Urinary bladder (tissue), 4 donors: ENCODE results near the gene CAPN7. TPM values are rescaled to one million over a fixed set of nuclear protein-coding genes. Genes with fewer than 3 reads are reported as not detected.

Experiments used
- DNase-seq: peaks from one replicate; pipeline ENCODE4 v3.0.0-alpha.2; 2015; ENCODE audit errors: extremely low spot score
- H3K27ac ChIP-seq: one replicate; pipeline ENCODE4 v1.5.1; 2013; ENCODE audit warnings: low read depth, mild to moderate bottlenecking, moderate library complexity
- H3K36me3 ChIP-seq: one replicate; pipeline ENCODE4 v1.6.1; 2013; ENCODE audit warnings: mild to moderate bottlenecking, moderate library complexity; ENCODE audit not compliant: insufficient read depth
- H3K4me1 ChIP-seq: one replicate; pipeline ENCODE4 v1.6.1; 2013; ENCODE audit warnings: mild to moderate bottlenecking, moderate library complexity; ENCODE audit not compliant: insufficient read depth
- H3K4me3 ChIP-seq: one replicate; pipeline ENCODE4 v1.5.1; 2013; ENCODE audit warnings: low read depth, low read length
- WGBS: extraction: QIAGEN DNeasy Blood & Tissue Kit; methylation state at CpG from one replicate; pipeline ENCODE4 v1.1.7; 2013; 5-methylcytosine and 5-hydroxymethylcytosine counted together
- polyA plus RNA-seq: library from polyadenylated mRNA; stranded (reverse); fragments of 200-250 nt; gene quantifications from one replicate; pipeline ENCODE4 v1.2.3, GENCODE V29; 2013
- total RNA-seq: library from RNA; depleted of rRNA; stranded (reverse); fragments of >200 nt; gene quantifications from one replicate; pipeline ENCODE4 v1.2.3, GENCODE V29; 2014
- donor health status: healthy with polysubstance abuse.
- donor health status: healthy.

Gene CAPN7
- total and polyA plus RNA-seq, 2 donors = 25.1 to 87.7 TPM

- no peaks in the 10 kb centered on the region for H3K36me3 ChIP-seq
- H3K4me1 ChIP-seq = peaks cover 2% of the 10 kb centered on the region
- H3K4me3 ChIP-seq = no peak overlapping the region
- H3K27ac ChIP-seq = no peak overlapping the region
- DNase-seq = no peak
- WGBS = 76% methylated on average over 12 of the region's 12 CpGs
Observed at GRCh38 chr3:15279671-15280402, 73.8 kb downstream of the CAPN7 start.

GRCh38 chr3:15280853-15281532 lies 74.9 kb downstream of the CAPN7 start:
- Histone ChIP-seq H3K4me1 (peaks cover 2% of the 10 kb centered on the region), H3K27ac (no peak overlapping the region), H3K4me3 (no peak overlapping the region), H3K36me3 (no peaks in the 10 kb centered on the region)
- DNase-seq = no peak
- WGBS = 93% methylated on average over 10 of the region's 10 CpGs

GRCh38 chr3:15281817-15282216 lies 75.8 kb downstream of the CAPN7 start:
- Histone ChIP-seq H3K4me3 (no peak overlapping the region), H3K36me3 (no peaks in the 10 kb centered on the region), H3K4me1 (peaks cover 2% of the 10 kb centered on the region), H3K27ac (no peak overlapping the region)
- 95% methylated on average over 9 of the region's 9 CpGs for WGBS
- no peak for DNase-seq

- peaks cover 2% of the 10 kb centered on the region for H3K4me1 ChIP-seq
- 58% methylated on average over 1 of the region's 1 CpG for WGBS
- no peak for DNase-seq
Observed at GRCh38 chr3:15283702-15284101, 77.7 kb downstream of the CAPN7 start.

GRCh38 chr3:15284121-15284889 lies 78.3 kb downstream of the CAPN7 start:
- Histone ChIP-seq H3K36me3 (no peaks in the 10 kb centered on the region), H3K4me3 (no peak overlapping the region), H3K4me1 (peaks cover 2% of the 10 kb centered on the region), H3K27ac (no peak overlapping the region)
- DNase-seq = no peak
- WGBS = 81% methylated on average over 5 of the region's 5 CpGs

More at GRCh38 chr3:15283702-15284101, 77.7 kb downstream of the CAPN7 start:
- no peaks in the 10 kb centered on the region for H3K36me3 ChIP-seq
- H3K4me3 ChIP-seq = no peak overlapping the region
- H3K27ac ChIP-seq = no peak overlapping the region

- 88% methylated on average over 8 of the region's 8 CpGs for WGBS
- no peaks in the 10 kb centered on the region for H3K36me3 ChIP-seq
- H3K4me3 ChIP-seq = no peak overlapping the region
- H3K27ac ChIP-seq = no peak overlapping the region
- H3K4me1 ChIP-seq = peaks cover 4% of the 10 kb centered on the region
- no peak for DNase-seq
Observed at GRCh38 chr3:15286022-15286421, 80.0 kb downstream of the CAPN7 start.

- Histone ChIP-seq H3K36me3 (no peaks in the 10 kb centered on the region), H3K4me1 (peaks cover 4% of the 10 kb centered on the region), H3K27ac (no peak overlapping the region), H3K4me3 (no peak overlapping the region)
- 43% methylated on average over 13 of the region's 13 CpGs for WGBS
- DNase-seq = no peak
Observed at GRCh38 chr3:15287565-15288330, 81.7 kb downstream of the CAPN7 start.

- WGBS = 93% methylated on average over 10 of the region's 10 CpGs
- Histone ChIP-seq H3K27ac (no peak overlapping the region), H3K4me3 (no peak overlapping the region), H3K4me1 (peaks cover 4% of the 10 kb centered on the region), H3K36me3 (no peaks in the 10 kb centered on the region)
- DNase-seq = no peak
Observed at GRCh38 chr3:15288331-15289035, 82.4 kb downstream of the CAPN7 start.

DNA sequence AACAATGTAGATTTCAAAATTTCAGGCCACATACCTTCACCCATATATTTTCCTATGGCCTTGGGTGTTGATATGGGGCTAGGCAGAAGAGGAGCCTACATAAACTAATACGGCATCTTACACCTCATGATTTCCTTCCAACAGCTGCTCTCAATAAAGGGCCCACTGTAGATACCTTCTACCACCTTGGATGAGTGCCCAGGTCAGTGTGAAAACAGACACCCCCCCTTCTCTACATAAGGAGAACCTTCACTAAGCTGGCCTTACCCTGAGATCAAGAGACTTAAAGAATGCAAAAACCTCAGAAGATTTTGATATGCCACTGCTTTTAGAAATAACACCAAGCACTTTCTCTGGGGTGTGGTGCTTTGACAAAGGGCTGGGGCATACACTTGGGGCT lies 83.6 kb downstream of the CAPN7 start:
- H3K4me3 ChIP-seq = no peak overlapping the region
- peaks cover 2% of the 10 kb centered on the region for H3K4me1 ChIP-seq
- 97% methylated on average over 1 of the region's 1 CpG for WGBS
- DNase-seq = no peak
- no peak overlapping the region for H3K27ac ChIP-seq
- no peaks in the 10 kb centered on the region for H3K36me3 ChIP-seq

- WGBS = 86% methylated on average over 3 of the region's 3 CpGs
- Histone ChIP-seq H3K27ac (no peak overlapping the region), H3K4me1 (peaks cover 2% of the 10 kb centered on the region)
Observed at GRCh38 chr3:15290736-15291135, 84.7 kb downstream of the CAPN7 start.

DNA sequence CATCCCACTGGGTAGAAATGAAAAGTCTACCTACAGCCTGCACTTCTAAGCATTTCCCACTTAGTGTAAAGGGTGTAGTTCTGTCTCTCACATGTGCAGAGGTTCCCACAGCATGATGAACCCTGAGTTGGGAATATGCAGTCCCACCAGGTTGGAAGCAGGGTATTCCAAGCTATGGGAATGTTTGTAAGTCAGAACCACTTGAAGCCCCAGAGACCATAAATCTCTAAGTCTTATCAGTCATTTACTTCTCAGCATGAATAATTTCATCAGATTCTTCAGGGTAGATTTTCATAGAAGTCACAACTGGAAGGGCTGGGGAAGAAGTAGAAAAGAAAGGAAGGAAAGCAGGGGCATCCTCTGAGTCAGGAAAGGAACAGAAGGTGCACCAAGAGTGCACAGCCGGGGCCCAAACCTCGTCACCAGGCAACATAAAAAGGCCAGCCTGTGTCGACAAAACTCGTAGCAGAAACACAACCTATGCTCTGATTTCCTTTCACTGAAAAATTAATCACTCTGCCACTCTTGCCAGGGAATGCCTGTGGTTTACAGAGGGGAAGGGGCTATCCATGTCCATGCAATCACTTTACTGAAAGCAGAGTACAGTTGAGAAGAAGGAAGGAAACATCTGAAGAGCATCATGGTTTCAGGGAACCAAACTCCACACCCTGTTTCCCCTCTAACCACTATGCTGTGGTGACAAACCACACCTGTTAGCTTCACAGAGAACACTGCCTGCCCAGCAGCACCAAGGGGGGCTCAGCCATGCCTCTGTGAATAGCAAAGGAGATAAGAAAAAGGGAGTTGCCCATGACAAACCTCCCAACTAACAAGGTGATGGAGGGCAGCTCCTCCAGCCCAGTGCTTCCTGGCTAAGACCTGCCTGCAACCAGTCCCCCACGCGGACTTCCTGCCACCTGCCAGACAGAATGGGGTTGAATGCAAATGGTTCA lies 85.8 kb downstream of the CAPN7 start:
- no peak overlapping the region for H3K4me3 ChIP-seq
- H3K27ac ChIP-seq = no peak overlapping the region
- no peak for DNase-seq
- 66% methylated on average over 6 of the region's 6 CpGs for WGBS
- peaks cover 2% of the 10 kb centered on the region for H3K4me1 ChIP-seq
- H3K36me3 ChIP-seq = no peaks in the 10 kb centered on the region

More at GRCh38 chr3:15290736-15291135, 84.7 kb downstream of the CAPN7 start:
- H3K36me3 ChIP-seq = no peaks in the 10 kb centered on the region
- H3K4me3 ChIP-seq = no peak overlapping the region
- no peak for DNase-seq
